Liver (tissue), 3 donors: ENCODE measurements around the gene IYD.
"Not testable (repeated sequence)": the region's sequence is repeated elsewhere in the genome, so short reads cannot be mapped to it uniquely, and the experiment has no call there.

Experiments
- JUND ChIP-seq, 2 donors: IDR thresholded peaks; 2 replicates each; pipeline ENCODE4 v1.6.1; 2016; ENCODE audit warnings: antibody characterized with exemption in 2 of 2
- RAD21 ChIP-seq, 2 donors: IDR thresholded peaks; 2 replicates each; pipeline ENCODE4 v1.6.1; 2016; ENCODE audit warnings: antibody characterized with exemption in 2 of 2, mild to moderate bottlenecking in 2 of 2
- YY1 ChIP-seq: IDR thresholded peaks from 2 replicates; pipeline ENCODE4 v1.6.1; 2016; ENCODE audit warnings: antibody characterized with exemption, mild to moderate bottlenecking
- TF ChIP-seq, protein P1 (sequence below): fragments of 150-350 bp; IDR thresholded peaks from 2 replicates; pipeline ENCODE4 v1.5.1; 2017; ENCODE audit warnings: improper control_type of control experiment, low read depth, low read length; ENCODE audit not compliant: missing input control
- TF ChIP-seq, protein P2 (sequence below): IDR thresholded peaks from 2 replicates; pipeline ENCODE4 v1.6.1; 2016; ENCODE audit warnings: antibody characterized with exemption, mild to moderate bottlenecking
- donor health status: healthy.
- donor health status: healthy.

DNA sequence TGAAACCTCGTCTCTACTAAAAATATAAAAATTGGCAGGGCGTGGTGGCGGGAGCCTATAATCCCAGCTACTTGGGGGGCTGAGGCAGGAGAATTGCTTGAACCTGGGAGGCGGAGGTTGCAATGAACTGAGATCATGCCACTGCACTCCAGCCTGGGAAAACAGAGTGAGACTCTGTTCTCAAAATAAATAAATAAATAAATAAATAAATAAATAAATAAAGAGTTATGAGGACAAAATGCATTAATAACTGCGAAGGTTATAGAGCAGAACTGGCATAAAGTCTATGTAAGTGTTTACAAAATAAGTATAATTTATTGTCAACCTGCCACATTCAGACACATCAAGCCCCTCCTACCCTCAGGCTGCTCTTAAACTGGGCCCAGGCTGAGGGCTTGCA is 80.2 kb downstream of the IYD start:
- not testable (repeated sequence) for TF ChIP-seq JUND (IDR thresholded peaks at IDR 0.05); RAD21 (IDR thresholded peaks at IDR 0.05); YY1
- TF ChIP-seq, protein P1, sequence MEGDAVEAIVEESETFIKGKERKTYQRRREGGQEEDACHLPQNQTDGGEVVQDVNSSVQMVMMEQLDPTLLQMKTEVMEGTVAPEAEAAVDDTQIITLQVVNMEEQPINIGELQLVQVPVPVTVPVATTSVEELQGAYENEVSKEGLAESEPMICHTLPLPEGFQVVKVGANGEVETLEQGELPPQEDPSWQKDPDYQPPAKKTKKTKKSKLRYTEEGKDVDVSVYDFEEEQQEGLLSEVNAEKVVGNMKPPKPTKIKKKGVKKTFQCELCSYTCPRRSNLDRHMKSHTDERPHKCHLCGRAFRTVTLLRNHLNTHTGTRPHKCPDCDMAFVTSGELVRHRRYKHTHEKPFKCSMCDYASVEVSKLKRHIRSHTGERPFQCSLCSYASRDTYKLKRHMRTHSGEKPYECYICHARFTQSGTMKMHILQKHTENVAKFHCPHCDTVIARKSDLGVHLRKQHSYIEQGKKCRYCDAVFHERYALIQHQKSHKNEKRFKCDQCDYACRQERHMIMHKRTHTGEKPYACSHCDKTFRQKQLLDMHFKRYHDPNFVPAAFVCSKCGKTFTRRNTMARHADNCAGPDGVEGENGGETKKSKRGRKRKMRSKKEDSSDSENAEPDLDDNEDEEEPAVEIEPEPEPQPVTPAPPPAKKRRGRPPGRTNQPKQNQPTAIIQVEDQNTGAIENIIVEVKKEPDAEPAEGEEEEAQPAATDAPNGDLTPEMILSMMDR: not testable (repeated sequence)
- TF ChIP-seq, protein P2, sequence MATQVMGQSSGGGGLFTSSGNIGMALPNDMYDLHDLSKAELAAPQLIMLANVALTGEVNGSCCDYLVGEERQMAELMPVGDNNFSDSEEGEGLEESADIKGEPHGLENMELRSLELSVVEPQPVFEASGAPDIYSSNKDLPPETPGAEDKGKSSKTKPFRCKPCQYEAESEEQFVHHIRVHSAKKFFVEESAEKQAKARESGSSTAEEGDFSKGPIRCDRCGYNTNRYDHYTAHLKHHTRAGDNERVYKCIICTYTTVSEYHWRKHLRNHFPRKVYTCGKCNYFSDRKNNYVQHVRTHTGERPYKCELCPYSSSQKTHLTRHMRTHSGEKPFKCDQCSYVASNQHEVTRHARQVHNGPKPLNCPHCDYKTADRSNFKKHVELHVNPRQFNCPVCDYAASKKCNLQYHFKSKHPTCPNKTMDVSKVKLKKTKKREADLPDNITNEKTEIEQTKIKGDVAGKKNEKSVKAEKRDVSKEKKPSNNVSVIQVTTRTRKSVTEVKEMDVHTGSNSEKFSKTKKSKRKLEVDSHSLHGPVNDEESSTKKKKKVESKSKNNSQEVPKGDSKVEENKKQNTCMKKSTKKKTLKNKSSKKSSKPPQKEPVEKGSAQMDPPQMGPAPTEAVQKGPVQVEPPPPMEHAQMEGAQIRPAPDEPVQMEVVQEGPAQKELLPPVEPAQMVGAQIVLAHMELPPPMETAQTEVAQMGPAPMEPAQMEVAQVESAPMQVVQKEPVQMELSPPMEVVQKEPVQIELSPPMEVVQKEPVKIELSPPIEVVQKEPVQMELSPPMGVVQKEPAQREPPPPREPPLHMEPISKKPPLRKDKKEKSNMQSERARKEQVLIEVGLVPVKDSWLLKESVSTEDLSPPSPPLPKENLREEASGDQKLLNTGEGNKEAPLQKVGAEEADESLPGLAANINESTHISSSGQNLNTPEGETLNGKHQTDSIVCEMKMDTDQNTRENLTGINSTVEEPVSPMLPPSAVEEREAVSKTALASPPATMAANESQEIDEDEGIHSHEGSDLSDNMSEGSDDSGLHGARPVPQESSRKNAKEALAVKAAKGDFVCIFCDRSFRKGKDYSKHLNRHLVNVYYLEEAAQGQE: not testable (repeated sequence)
